LNCaP clone FGC (cell line): ENCODE results near the gene B3GNT4.
"Not testable (repeated sequence)": the region's sequence is repeated elsewhere in the genome, so short reads cannot be mapped to it uniquely, and the experiment has no call there.

Experiments
- DNase-seq: peaks from one replicate; pipeline ENCODE4 v3.0.0-alpha.2; 2011; ENCODE audit warnings: low read depth
- H3K4me3 ChIP-seq: 2 replicates; pipeline ENCODE4 v1.5.1; 2011; ENCODE audit warnings: mild to moderate bottlenecking, low read depth, low read length, control low read depth
- TF ChIP-seq, protein P1 (sequence below): IDR thresholded peaks from 2 replicates; pipeline ENCODE4 v1.5.1; 2012; ENCODE audit warnings: mild to moderate bottlenecking; ENCODE audit not compliant: control insufficient read depth, insufficient read depth; ENCODE audit errors: extremely low read depth

The B3GNT4 gene

GRCh38 chr12:122197612-122197966 lies 5.9 kb upstream of the B3GNT4 start:
- no peak overlapping the region for H3K4me3 ChIP-seq
- no peak for DNase-seq
- TF ChIP-seq, protein P1, sequence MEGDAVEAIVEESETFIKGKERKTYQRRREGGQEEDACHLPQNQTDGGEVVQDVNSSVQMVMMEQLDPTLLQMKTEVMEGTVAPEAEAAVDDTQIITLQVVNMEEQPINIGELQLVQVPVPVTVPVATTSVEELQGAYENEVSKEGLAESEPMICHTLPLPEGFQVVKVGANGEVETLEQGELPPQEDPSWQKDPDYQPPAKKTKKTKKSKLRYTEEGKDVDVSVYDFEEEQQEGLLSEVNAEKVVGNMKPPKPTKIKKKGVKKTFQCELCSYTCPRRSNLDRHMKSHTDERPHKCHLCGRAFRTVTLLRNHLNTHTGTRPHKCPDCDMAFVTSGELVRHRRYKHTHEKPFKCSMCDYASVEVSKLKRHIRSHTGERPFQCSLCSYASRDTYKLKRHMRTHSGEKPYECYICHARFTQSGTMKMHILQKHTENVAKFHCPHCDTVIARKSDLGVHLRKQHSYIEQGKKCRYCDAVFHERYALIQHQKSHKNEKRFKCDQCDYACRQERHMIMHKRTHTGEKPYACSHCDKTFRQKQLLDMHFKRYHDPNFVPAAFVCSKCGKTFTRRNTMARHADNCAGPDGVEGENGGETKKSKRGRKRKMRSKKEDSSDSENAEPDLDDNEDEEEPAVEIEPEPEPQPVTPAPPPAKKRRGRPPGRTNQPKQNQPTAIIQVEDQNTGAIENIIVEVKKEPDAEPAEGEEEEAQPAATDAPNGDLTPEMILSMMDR: no peak

DNA sequence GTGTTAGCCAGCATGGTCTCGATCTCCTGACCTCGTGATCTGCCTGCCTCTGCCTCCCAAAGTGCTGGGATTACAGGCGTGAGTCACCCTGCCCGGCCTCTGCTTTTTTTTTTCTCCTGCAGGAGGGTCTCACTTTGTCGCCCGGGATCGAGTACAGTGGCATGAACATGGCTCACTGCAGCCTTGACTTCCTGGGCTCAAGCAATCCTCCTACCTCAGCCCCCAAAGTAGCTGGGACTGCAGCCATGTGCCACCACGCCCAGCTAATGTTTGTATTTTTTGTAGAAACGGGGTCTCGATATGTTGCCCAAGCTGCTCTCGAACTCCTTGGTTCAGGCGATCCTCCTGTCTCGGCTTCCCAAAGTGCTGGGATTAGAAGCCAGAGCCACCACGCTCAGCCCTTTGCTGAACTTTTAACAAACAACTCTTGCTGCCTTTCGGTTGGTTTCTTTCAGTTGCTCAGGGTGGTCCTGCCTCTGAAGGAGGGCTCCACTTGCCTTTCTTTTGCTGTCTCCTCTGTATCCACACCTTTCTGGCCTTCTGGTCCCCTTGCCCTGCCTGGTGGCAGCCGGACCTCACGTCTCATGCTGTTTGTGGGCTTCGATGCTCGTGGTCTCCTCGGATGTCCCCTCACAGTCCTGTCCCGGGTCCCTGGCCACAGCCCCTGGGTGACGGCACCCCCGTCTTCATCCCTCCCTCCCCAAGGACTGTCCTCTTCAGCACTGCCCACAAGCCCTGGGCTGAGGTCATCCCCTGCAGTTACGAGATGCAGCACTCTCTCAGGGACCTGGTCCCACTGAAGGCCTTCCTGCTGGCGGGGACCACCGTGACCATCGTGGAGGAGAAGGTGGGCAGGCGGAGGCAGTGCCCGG lies 3.8 kb upstream of the B3GNT4 start:
- no peak overlapping the region for H3K4me3 ChIP-seq
- DNase-seq: no peak
- TF ChIP-seq, protein P1: no peak

DNA sequence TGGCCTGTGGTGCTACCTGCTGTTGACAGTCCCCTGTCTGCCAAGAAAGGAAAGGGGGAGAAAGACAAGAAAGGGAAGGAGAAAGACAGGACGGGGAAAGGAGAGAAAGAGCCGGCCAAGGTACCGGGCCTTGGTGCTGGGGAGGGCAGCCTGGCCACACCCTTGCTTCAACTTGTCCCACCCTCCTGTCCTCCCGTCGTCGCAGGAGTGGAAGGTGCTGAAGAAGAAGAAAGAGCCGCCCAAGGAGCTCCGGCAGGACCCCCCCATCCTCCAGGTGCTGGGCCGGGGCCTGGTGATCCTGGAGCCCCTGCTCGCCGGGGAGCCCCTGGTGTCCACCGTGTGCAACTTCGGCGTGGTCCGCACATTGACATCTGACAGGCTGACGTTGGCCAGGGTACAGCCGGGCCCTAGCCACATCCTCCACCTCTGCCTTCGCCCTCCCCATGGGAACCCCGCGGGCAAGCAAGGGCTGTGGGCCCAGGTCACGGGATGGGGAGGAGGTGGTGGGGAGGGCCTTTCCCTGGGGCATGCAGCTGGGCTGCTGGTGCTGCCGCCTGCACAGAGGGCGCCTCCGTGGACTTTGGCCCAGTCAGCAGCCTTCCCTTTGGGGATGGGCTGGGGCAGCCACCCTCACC lies 2.9 kb upstream of the B3GNT4 start:
- DNase-seq: no peak
- TF ChIP-seq, protein P1: no peak
- no peak overlapping the region for H3K4me3 ChIP-seq

DNA sequence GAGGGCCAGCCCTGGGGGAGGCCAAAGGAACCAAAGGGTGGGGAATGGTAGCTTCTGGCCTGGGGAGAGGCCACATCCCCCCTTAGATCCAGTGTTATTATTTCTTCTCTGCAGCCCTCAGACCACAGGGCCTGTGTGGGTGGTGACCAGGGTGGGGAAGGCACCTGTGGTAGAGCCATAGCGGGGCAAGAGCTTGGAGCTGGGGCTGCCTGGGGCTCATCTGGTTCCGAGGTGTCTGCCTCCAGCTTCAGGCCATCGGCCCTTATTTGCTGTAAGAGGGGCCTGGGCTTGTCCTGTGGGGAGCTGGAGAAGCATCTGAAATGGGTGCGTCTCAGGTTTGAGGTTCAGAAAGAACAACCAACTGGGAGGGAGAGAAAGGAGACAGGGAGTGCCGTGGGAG lies 2.1 kb upstream of the B3GNT4 start:
- TF ChIP-seq, protein P1: no peak
- H3K4me3 ChIP-seq: no peak overlapping the region
- no peak for DNase-seq

DNA sequence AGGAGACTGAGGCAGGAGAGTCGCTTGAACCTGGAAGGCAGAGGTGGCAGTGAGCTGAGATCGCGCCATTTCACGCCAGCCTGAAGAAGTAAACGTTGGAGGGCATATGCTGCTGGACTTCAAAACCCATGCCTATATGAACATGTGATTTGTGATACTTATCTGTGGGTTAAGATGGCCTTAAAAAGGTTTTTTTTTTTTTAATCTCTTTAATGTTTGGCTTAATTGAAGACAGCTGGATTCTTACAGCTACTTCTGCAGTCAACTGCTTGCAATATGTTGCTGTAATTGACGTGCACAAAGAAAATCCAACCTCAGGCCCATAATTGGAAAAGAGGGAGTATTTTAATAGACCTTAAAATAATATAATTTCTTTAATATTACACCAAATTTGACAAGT lies 1.5 kb upstream of the B3GNT4 start:
- DNase-seq: no peak
- H3K4me3 ChIP-seq: no peak overlapping the region
- TF ChIP-seq, protein P1: no peak

DNA sequence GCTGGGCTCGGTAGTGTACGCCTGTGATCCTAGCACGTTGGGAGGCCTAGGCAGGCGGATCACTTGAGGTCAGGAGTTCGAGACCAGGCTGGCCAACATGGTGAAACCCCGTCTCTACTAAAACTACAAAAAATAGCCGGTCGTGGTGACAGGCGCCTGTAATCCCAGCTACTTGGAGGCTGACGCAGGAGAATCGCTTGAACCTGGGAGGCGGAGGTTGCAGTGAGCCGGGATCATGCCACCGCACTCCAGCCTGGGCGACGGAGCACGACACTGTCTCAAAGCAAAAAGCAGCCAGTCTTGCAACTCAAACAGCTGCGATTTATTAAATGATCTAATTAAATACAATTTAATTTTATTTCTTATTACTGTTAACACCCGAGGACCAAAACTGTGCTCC lies 698 bp upstream of the B3GNT4 start:
- not testable (repeated sequence) for DNase-seq
- H3K4me3 ChIP-seq: peak overlapping the region; percentile 65

DNA sequence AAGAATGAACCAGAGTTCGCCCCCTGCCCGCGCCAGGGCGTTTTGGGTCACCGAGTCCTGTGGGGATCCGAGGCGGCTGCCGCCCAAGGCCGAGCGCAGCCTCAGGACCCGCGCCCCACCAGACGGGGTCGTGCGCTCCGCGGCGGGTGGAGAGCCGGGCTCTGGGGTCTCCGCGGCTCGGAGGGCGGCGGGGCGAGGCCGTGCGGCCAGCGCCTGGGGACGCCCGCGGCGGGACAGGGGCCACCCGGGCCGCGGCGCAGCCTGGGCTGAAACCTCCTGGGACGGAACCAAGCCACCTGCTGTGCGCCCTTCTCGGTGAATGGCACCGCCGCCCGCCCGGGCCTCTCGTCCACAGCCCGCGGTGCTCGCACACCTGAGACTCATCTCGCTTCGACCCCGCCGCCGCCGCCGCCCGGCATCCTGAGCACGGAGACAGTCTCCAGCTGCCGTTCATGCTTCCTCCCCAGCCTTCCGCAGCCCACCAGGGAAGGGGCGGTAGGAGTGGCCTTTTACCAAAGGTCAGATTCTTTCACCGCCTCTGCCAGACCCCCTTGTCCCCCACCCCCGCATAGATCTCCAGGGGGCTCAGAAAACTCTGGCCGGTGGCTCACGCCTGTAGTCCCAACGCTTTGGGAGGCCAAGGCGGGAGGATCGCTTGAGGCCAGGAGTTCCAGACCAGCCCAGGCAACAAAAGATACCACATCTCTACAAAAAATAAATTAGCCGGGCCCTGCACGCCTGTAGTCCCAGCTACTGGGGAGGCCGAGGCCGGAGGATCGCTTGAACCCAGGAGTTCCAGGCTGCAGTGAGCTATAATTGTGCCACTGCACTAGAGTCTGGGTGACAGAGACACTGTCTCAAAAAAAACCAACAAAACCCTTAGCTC lies 901 bp downstream of the B3GNT4 start:
- peak overlapping the region; percentile 65 for H3K4me3 ChIP-seq
- TF ChIP-seq, protein P1: no peak
- no peak for DNase-seq
